Measurements from ENCODE around the gene FCN1. TPM values are rescaled to one million over a fixed set of nuclear protein-coding genes. Genes with fewer than 3 reads are reported as not detected.

FCN1 gene
- total RNA-seq, 1 experiment from 2014 or later = not detected

GRCh38 chr9:134937164-134937555 is 19.4 kb upstream of the FCN1 start:
- Histone ChIP-seq H3K27ac (ENCODE audit: low read length) (no peak overlapping the region), H4K20me1 (ENCODE audit: insufficient read depth, low read depth, low read length) (no peaks in the 10 kb centered on the region), H3K4me2 (ENCODE audit: low read depth, low read length, poor library complexity, severe bottlenecking) (peak overlapping the region; percentile 34), H3K9me3 (ENCODE audit: low read length) (no peaks in the 10 kb centered on the region), H3K36me3 (ENCODE audit: insufficient read depth, low read length) (no peaks in the 10 kb centered on the region), H3K4me3 (ENCODE audit: low read length) (no peak overlapping the region), H3K79me2 (ENCODE audit: low read length) (no peaks in the 10 kb centered on the region), H3K4me1 (ENCODE audit: low read length) (peaks cover 30% of the 10 kb centered on the region), H2AFZ (ENCODE audit: low read length) (no peak overlapping the region), H3K9ac (ENCODE audit: low read length) (no peak overlapping the region), H3K9me2 (replicated peaks; ENCODE audit: insufficient read depth, low read length) (no peaks in the 10 kb centered on the region), H3K27me3 (ENCODE audit: low read length) (no peaks in the 10 kb centered on the region)
- DNase-seq = no peak

DNA sequence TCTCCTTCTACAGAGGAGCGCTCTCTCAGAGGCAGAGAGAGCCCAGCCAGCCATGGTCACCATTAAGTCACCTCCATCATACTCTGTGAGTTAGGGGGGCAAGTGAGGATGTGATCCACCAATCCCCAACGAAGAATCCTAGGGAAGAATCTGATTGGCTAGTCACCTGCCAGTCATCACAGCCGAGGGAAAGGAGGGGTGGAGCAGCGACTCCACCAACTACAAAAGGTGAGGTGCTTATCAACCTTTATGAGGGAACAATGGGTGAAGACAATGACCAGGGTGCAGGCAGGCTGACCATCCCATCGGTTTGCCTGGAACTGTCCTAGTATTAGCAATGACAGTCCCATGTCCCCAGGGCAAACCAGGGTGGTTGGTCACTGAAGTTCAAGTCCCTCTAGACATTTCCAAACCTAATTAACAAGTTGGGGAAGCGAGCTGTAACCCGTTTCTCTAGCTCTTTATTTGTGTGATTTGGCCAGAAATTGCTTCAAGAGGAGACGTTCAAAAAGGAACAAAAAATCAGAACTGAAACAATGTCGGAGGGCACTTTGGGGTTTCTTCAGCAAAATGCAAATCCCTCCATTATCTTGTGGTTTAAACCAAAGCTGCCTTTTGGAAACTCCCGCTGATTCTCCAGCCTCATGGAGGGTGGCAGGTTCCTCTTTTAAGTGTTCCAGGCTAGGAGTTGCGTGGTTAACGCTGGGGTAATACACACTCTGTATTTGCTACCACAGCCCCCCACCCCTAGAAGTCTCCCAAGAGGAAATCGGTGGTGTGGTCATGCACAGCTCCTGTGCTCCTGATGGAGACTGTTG is 18.8 kb upstream of the FCN1 start:
- Histone ChIP-seq H3K4me1 (ENCODE audit: low read length) (peaks cover 33% of the 10 kb centered on the region), H4K20me1 (ENCODE audit: insufficient read depth, low read depth, low read length) (no peaks in the 10 kb centered on the region), H3K36me3 (ENCODE audit: insufficient read depth, low read length) (no peaks in the 10 kb centered on the region), H3K9me2 (replicated peaks; ENCODE audit: insufficient read depth, low read length) (no peaks in the 10 kb centered on the region), H3K27ac (ENCODE audit: low read length) (no peak overlapping the region; the same call in 1 of the 2 replicates), H3K9me3 (ENCODE audit: low read length) (no peaks in the 10 kb centered on the region), H3K9ac (ENCODE audit: low read length) (no peak overlapping the region), H2AFZ (ENCODE audit: low read length) (no peak overlapping the region), H3K27me3 (ENCODE audit: low read length) (no peaks in the 10 kb centered on the region), H3K4me3 (ENCODE audit: low read length) (0 out of 2 replicates have a peak overlapping the region, but pooled peaks have one; percentile 17), H3K79me2 (ENCODE audit: low read length) (no peaks in the 10 kb centered on the region), H3K4me2 (ENCODE audit: low read depth, low read length, poor library complexity, severe bottlenecking) (peak overlapping the region; percentile 34)
- DNase-seq = peak; percentile 65

- Histone ChIP-seq H4K20me1 (ENCODE audit: insufficient read depth, low read depth, low read length) (no peaks in the 10 kb centered on the region), H2AFZ (ENCODE audit: low read length) (no peak overlapping the region), H3K79me2 (ENCODE audit: low read length) (no peaks in the 10 kb centered on the region), H3K9me3 (ENCODE audit: low read length) (no peaks in the 10 kb centered on the region), H3K27ac (ENCODE audit: low read length) (no peak overlapping the region), H3K4me1 (ENCODE audit: low read length) (peaks cover 33% of the 10 kb centered on the region), H3K9ac (ENCODE audit: low read length) (no peak overlapping the region), H3K4me2 (ENCODE audit: low read depth, low read length, poor library complexity, severe bottlenecking) (peak overlapping the region; percentile 34), H3K36me3 (ENCODE audit: insufficient read depth, low read length) (no peaks in the 10 kb centered on the region), H3K27me3 (ENCODE audit: low read length) (no peaks in the 10 kb centered on the region), H3K4me3 (ENCODE audit: low read length) (no peak overlapping the region), H3K9me2 (replicated peaks; ENCODE audit: insufficient read depth, low read length) (no peaks in the 10 kb centered on the region)
- no peak for DNase-seq
These were observed 18.1 kb upstream of the FCN1 start for GRCh38 chr9:134935701-134936345.

DNA sequence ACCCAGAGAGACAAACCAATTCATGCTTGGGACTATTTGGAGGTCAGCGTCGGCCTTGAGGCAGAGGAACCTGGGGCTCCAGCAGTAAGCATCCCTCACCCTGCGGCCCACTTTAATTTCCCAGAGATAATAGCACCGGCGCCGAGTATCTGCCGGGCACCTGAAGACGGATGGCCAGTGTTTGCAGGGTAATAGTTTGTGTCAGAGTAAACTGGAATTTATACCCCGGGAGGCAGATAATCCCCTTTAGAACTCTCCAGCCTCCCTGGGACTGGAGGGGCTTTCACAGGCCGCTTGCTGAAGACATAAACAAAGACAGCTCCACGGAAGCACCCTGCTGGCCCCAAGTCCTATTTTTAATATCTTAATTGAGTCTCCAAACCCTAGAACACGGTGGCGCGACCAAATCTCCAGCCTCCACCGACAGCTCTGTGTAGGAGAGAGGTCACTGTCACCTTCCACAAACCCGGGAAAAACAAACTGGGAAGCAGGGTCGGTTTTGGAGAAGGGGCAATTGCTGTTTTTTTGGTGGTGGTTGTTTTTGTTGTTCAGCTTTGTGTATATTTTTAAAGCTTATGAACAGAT is 17.4 kb upstream of the FCN1 start:
- H2AFZ ChIP-seq (ENCODE audit: low read length) = no peak overlapping the region
- H3K9me2 ChIP-seq (replicated peaks; ENCODE audit: insufficient read depth, low read length) = no peaks in the 10 kb centered on the region
- DNase-seq = no peak
- H3K27me3 ChIP-seq (ENCODE audit: low read length) = no peaks in the 10 kb centered on the region
- no peak overlapping the region for H3K4me2 ChIP-seq (ENCODE audit: low read depth, low read length, poor library complexity, severe bottlenecking)
- H3K4me1 ChIP-seq (ENCODE audit: low read length) = peaks cover 35% of the 10 kb centered on the region
- H3K9ac ChIP-seq (ENCODE audit: low read length) = no peak overlapping the region
- no peak overlapping the region for H3K27ac ChIP-seq (ENCODE audit: low read length)
- H3K79me2 ChIP-seq (ENCODE audit: low read length) = no peaks in the 10 kb centered on the region
- H4K20me1 ChIP-seq (ENCODE audit: insufficient read depth, low read depth, low read length) = no peaks in the 10 kb centered on the region
- no peaks in the 10 kb centered on the region for H3K36me3 ChIP-seq (ENCODE audit: insufficient read depth, low read length)
- no peaks in the 10 kb centered on the region for H3K9me3 ChIP-seq (ENCODE audit: low read length)
- no peak overlapping the region for H3K4me3 ChIP-seq (ENCODE audit: low read length)

DNA sequence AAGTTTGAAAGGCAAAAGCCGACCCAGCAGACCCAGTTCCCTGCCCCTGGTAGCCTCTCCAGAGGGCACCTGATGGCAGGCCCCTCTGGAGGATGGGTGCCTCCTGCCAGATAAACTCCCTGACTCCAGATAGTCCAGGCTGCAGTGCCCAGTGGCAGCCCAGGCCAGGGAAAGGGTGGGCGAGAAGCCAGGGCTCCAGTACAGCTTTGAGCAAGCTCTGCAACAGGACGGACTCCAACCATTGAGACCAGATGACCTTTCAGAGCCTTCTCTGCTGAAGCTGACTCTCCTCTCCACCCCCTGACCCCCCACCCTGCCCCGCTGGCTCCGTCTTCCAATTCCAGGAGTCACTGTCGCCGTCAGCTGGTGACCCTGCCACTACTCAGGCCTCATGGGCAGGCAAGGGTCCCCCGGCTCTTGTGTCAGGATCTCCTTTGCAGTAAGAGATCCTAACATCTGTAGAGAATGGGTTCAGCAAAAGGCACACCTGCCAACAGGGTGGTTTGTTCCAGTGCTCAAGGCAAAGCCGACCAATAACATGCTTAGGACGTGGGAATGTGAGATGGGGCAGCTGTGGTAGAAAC is 15.5 kb upstream of the FCN1 start:
- no peak overlapping the region for H3K4me2 ChIP-seq (ENCODE audit: low read depth, low read length, poor library complexity, severe bottlenecking)
- no peaks in the 10 kb centered on the region for H3K9me3 ChIP-seq (ENCODE audit: low read length)

GRCh38 chr9:134932606-134933005 is 14.9 kb upstream of the FCN1 start:
- Histone ChIP-seq H3K27ac (ENCODE audit: low read length) (no peak overlapping the region), H3K9me3 (ENCODE audit: low read length) (no peaks in the 10 kb centered on the region), H4K20me1 (ENCODE audit: insufficient read depth, low read depth, low read length) (no peaks in the 10 kb centered on the region), H3K36me3 (ENCODE audit: insufficient read depth, low read length) (no peaks in the 10 kb centered on the region), H3K4me3 (ENCODE audit: low read length) (no peak overlapping the region), H3K4me2 (ENCODE audit: low read depth, low read length, poor library complexity, severe bottlenecking) (no peak overlapping the region), H3K79me2 (ENCODE audit: low read length) (no peaks in the 10 kb centered on the region), H3K4me1 (ENCODE audit: low read length) (peaks cover 47% of the 10 kb centered on the region), H3K9me2 (replicated peaks; ENCODE audit: insufficient read depth, low read length) (no peaks in the 10 kb centered on the region), H3K27me3 (ENCODE audit: low read length) (no peaks in the 10 kb centered on the region), H2AFZ (ENCODE audit: low read length) (no peak overlapping the region), H3K9ac (ENCODE audit: low read length) (no peak overlapping the region)
- DNase-seq = no peak

More for the DNA sequence above, 15.5 kb upstream of the FCN1 start:
- no peaks in the 10 kb centered on the region for H4K20me1 ChIP-seq (ENCODE audit: insufficient read depth, low read depth, low read length)
- peaks cover 49% of the 10 kb centered on the region for H3K4me1 ChIP-seq (ENCODE audit: low read length)
- no peak overlapping the region for H2AFZ ChIP-seq (ENCODE audit: low read length)
- no peak overlapping the region for H3K27ac ChIP-seq (ENCODE audit: low read length)
- DNase-seq = no peak
- H3K9me2 ChIP-seq (replicated peaks; ENCODE audit: insufficient read depth, low read length) = no peaks in the 10 kb centered on the region
- H3K27me3 ChIP-seq (ENCODE audit: low read length) = no peaks in the 10 kb centered on the region
- H3K4me3 ChIP-seq (ENCODE audit: low read length) = no peak overlapping the region
- no peaks in the 10 kb centered on the region for H3K79me2 ChIP-seq (ENCODE audit: low read length)
- H3K9ac ChIP-seq (ENCODE audit: low read length) = no peak overlapping the region
- H3K36me3 ChIP-seq (ENCODE audit: insufficient read depth, low read length) = no peaks in the 10 kb centered on the region

DNA sequence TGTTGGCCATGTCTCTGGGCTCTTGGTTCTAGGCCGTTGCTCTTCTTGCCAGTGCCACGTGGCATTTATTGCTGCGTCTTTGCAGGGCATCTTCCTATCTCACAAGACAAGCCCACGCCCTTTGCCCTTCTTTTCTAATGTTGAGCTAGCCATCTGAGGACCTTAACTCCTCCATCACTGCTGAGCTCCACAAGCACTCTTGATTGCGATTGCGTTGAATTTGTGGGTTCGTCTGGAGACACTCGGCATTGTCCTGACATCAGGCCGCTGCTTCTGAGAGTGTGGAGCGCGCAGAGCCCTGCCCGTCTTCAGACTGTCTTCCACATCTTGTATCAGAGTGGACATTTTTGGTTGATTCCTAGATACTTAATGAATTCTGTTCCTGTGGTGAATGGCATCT is 14.5 kb upstream of the FCN1 start:
- H3K4me2 ChIP-seq (ENCODE audit: low read depth, low read length, poor library complexity, severe bottlenecking) = no peak overlapping the region
- no peak overlapping the region for H3K9ac ChIP-seq (ENCODE audit: low read length)
- no peak overlapping the region for H2AFZ ChIP-seq (ENCODE audit: low read length)
- H4K20me1 ChIP-seq (ENCODE audit: insufficient read depth, low read depth, low read length) = no peaks in the 10 kb centered on the region
- H3K9me3 ChIP-seq (ENCODE audit: low read length) = no peaks in the 10 kb centered on the region
- DNase-seq = no peak
- peaks cover 42% of the 10 kb centered on the region for H3K4me1 ChIP-seq (ENCODE audit: low read length)
- no peaks in the 10 kb centered on the region for H3K36me3 ChIP-seq (ENCODE audit: insufficient read depth, low read length)
- no peaks in the 10 kb centered on the region for H3K27me3 ChIP-seq (ENCODE audit: low read length)
- no peaks in the 10 kb centered on the region for H3K79me2 ChIP-seq (ENCODE audit: low read length)
- no peaks in the 10 kb centered on the region for H3K9me2 ChIP-seq (replicated peaks; ENCODE audit: insufficient read depth, low read length)
- no peak overlapping the region for H3K4me3 ChIP-seq (ENCODE audit: low read length)
- H3K27ac ChIP-seq (ENCODE audit: low read length) = no peak overlapping the region

GRCh38 chr9:134930398-134930797 is 12.7 kb upstream of the FCN1 start:
- H3K27ac ChIP-seq (ENCODE audit: low read length) = peak overlapping the region; percentile 47; the same call in 1 of the 2 replicates
- no peak overlapping the region for H2AFZ ChIP-seq (ENCODE audit: low read length)
- H3K79me2 ChIP-seq (ENCODE audit: low read length) = no peaks in the 10 kb centered on the region
- no peak overlapping the region for H3K9ac ChIP-seq (ENCODE audit: low read length)
- peaks cover 28% of the 10 kb centered on the region for H3K4me1 ChIP-seq (ENCODE audit: low read length)
- H4K20me1 ChIP-seq (ENCODE audit: insufficient read depth, low read depth, low read length) = no peaks in the 10 kb centered on the region
- H3K9me2 ChIP-seq (replicated peaks; ENCODE audit: insufficient read depth, low read length) = no peaks in the 10 kb centered on the region
- H3K4me2 ChIP-seq (ENCODE audit: low read depth, low read length, poor library complexity, severe bottlenecking) = peak overlapping the region; percentile 29
- H3K36me3 ChIP-seq (ENCODE audit: insufficient read depth, low read length) = no peaks in the 10 kb centered on the region
- H3K27me3 ChIP-seq (ENCODE audit: low read length) = no peaks in the 10 kb centered on the region
- no peak overlapping the region for H3K4me3 ChIP-seq (ENCODE audit: low read length)
- H3K9me3 ChIP-seq (ENCODE audit: low read length) = no peaks in the 10 kb centered on the region
- DNase-seq = peak; percentile 78

All from Karpas-422 (cell line).